Mesenchymal stem cell (in vitro differentiated cells and primary cell): ENCODE measurements around the gene RASAL2.

Experiments
- DNase-seq: peaks from one replicate; pipeline ENCODE4 v3.0.0-alpha.2; 2013
- H2AFZ ChIP-seq: one replicate; pipeline ENCODE4 v1.6.1; 2013; ENCODE audit warnings: low read depth, mild to moderate bottlenecking, control low read depth, inconsistent platforms, low read length, moderate library complexity
- H2AK5ac ChIP-seq: 2 replicates; pipeline ENCODE4 v1.6.1; 2013; ENCODE audit warnings: low read length, moderate library complexity, mild to moderate bottlenecking, inconsistent platforms; ENCODE audit not compliant: severe bottlenecking
- H2BK120ac ChIP-seq: one replicate; pipeline ENCODE4 v1.6.1; 2013; ENCODE audit warnings: low read depth, mild to moderate bottlenecking, inconsistent platforms, low read length, moderate library complexity
- H2BK12ac ChIP-seq, 2 experiments: one replicate each; pipeline ENCODE4 v1.6.1; 2013; ENCODE audit warnings: inconsistent platforms in 2 of 2, low read length in 2 of 2, mild to moderate bottlenecking in 2 of 2, moderate library complexity in 2 of 2, control low read depth in 1 of 2
- H2BK15ac ChIP-seq: one replicate; pipeline ENCODE4 v1.6.1; 2013; ENCODE audit warnings: mild to moderate bottlenecking, low read depth, inconsistent platforms; ENCODE audit not compliant: poor library complexity, severe bottlenecking
- H2BK5ac ChIP-seq: 2 replicates; pipeline ENCODE4 v1.6.1; 2013; ENCODE audit warnings: low read depth, mild to moderate bottlenecking, low read length, control low read depth, inconsistent platforms; ENCODE audit not compliant: poor library complexity, severe bottlenecking
- H3K14ac ChIP-seq, 2 experiments: one replicate each; pipeline ENCODE4 v1.6.1; 2013; ENCODE audit warnings: inconsistent platforms in 2 of 2, low read length in 2 of 2, control low read depth in 1 of 2, mild to moderate bottlenecking in 1 of 2, moderate library complexity in 1 of 2
- H3K18ac ChIP-seq, 2 experiments: one replicate each; pipeline ENCODE4 v1.6.1; 2013; ENCODE audit warnings: inconsistent platforms in 2 of 2, low read length in 2 of 2, control low read depth in 1 of 2, low read depth in 1 of 2, mild to moderate bottlenecking in 1 of 2
- H3K23ac ChIP-seq, 2 experiments: one replicate each; pipeline ENCODE4 v1.6.1; 2013; ENCODE audit warnings: inconsistent platforms in 2 of 2, low read length in 2 of 2, mild to moderate bottlenecking in 2 of 2, moderate library complexity in 2 of 2, control low read depth in 1 of 2
- H3K27ac ChIP-seq: 2 replicates; pipeline ENCODE4 v1.5.1; 2013; ENCODE audit warnings: mild to moderate bottlenecking, moderate library complexity, low read length, control low read depth, inconsistent platforms; ENCODE audit not compliant: poor library complexity, severe bottlenecking
- H3K27me3 ChIP-seq, 2 experiments: 2 replicates each; pipeline versions ENCODE4 v1.6.1 to v1.7.0; 2013; ENCODE audit warnings: low read length in 2 of 2, mild to moderate bottlenecking in 2 of 2, moderate library complexity in 2 of 2, control low read depth in 1 of 2, inconsistent platforms in 1 of 2; ENCODE audit not compliant: control insufficient read depth in 1 of 2, insufficient read depth in 1 of 2
- H3K36me3 ChIP-seq, 2 experiments: 2 replicates each; pipeline versions ENCODE4 v1.6.1 to v1.7.0; 2013; ENCODE audit warnings: low read length in 2 of 2, control low read depth in 1 of 2, inconsistent platforms in 1 of 2, low read depth in 1 of 2, mild to moderate bottlenecking in 1 of 2; ENCODE audit not compliant: insufficient read depth in 2 of 2, control insufficient read depth in 1 of 2
- H3K4ac ChIP-seq, 2 experiments: one replicate each; pipeline ENCODE4 v1.6.1; 2013; ENCODE audit warnings: inconsistent platforms in 2 of 2, low read length in 2 of 2, mild to moderate bottlenecking in 2 of 2, moderate library complexity in 2 of 2, control low read depth in 1 of 2, low read depth in 1 of 2
- H3K4me1 ChIP-seq: 2 replicates; pipeline ENCODE4 v1.6.1; 2013; ENCODE audit warnings: low read depth, low read length, control low read depth; ENCODE audit not compliant: control insufficient read depth, insufficient read depth
- H3K4me2 ChIP-seq: 2 replicates; pipeline ENCODE4 v1.6.1; 2013; ENCODE audit warnings: low read length, mild to moderate bottlenecking, inconsistent platforms; ENCODE audit not compliant: poor library complexity, severe bottlenecking
- H3K4me3 ChIP-seq, 2 experiments: 2 replicates each; pipeline versions ENCODE4 v1.5.1 to v1.7.0; 2013; ENCODE audit warnings: low read length in 2 of 2, mild to moderate bottlenecking in 2 of 2, control low read depth in 1 of 2, low read depth in 1 of 2; ENCODE audit not compliant: insufficient read depth in 1 of 2
- H3K79me1 ChIP-seq: replicated peaks from 2 replicates; pipeline ENCODE4 v1.6.1; 2013; ENCODE audit warnings: mild to moderate bottlenecking, control low read depth, low read length, inconsistent platforms; ENCODE audit not compliant: poor library complexity, severe bottlenecking
- H3K9ac ChIP-seq: 2 replicates; pipeline ENCODE4 v1.7.0; 2013; ENCODE audit warnings: mild to moderate bottlenecking, low read length, moderate library complexity
- H3K9me3 ChIP-seq: 2 replicates; pipeline ENCODE4 v1.7.0; 2013; ENCODE audit warnings: mild to moderate bottlenecking, low read length; ENCODE audit not compliant: control insufficient read depth
- H4K8ac ChIP-seq: one replicate; pipeline ENCODE4 v1.6.1; 2013; ENCODE audit warnings: inconsistent platforms, mild to moderate bottlenecking, low read length, moderate library complexity
- H4K91ac ChIP-seq: one replicate; pipeline ENCODE4 v1.6.1; 2013; ENCODE audit warnings: mild to moderate bottlenecking, low read length, inconsistent platforms
- WGBS: methylation state at CpG from one replicate; pipeline ENCODE4 v1.1.7; 2013; ENCODE audit warnings: mixed read lengths; 5-methylcytosine and 5-hydroxymethylcytosine counted together

RASAL2 gene

DNA sequence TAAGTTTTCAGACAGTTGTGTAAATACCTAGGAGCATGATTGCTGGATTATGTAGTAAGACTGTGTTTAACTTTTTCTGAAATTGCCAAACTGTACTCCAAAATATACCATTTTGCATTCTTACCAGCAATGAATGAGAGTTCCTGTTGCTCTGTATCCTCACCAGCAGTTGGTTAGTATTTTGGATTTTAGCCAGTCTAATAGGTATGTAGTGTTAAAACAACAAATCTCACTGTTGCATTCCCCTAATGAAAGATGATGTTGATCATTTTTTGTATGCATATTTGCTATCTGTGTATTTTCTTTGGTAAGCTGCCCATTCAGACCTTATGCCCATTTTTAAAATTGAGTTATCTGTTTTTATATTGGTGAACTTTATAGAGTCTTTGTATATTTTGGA is 89.9 kb downstream of the RASAL2 start:
- H3K14ac ChIP-seq: no peak overlapping the region
- no peak overlapping the region for H2AK5ac ChIP-seq
- H3K23ac ChIP-seq: no peak overlapping the region
- no peak overlapping the region for H3K4ac ChIP-seq
- no peak overlapping the region for H2AFZ ChIP-seq
- no peak overlapping the region for H4K91ac ChIP-seq
- no peak overlapping the region for H3K4me2 ChIP-seq
- no peak overlapping the region for H3K4me3 ChIP-seq
- H3K27ac ChIP-seq: no peak overlapping the region
- H2BK5ac ChIP-seq: no peak overlapping the region
- no peaks in the 10 kb centered on the region for H3K9me3 ChIP-seq
- H3K79me1 ChIP-seq: peaks cover 16% of the 10 kb centered on the region
- no peak overlapping the region for H2BK12ac ChIP-seq
- no peak overlapping the region for H4K8ac ChIP-seq
- H2BK15ac ChIP-seq: no peak overlapping the region
- no peak overlapping the region for H3K18ac ChIP-seq
- H3K9ac ChIP-seq: no peak overlapping the region
- H3K27me3 ChIP-seq: no peaks in the 10 kb centered on the region
- H3K36me3 ChIP-seq: no peaks in the 10 kb centered on the region
- H3K4me1 ChIP-seq: peaks cover 2% of the 10 kb centered on the region
- no peak for DNase-seq
- no peak overlapping the region for H2BK120ac ChIP-seq

GRCh38 chr1:178188306-178188705 is 94.4 kb downstream of the RASAL2 start:
- H3K4me3 ChIP-seq: no peak overlapping the region
- no peak overlapping the region for H4K91ac ChIP-seq
- no CpG with 5 or more reads among the region's 3 CpGs for WGBS
- no peak overlapping the region for H3K9ac ChIP-seq
- H2BK15ac ChIP-seq: no peak overlapping the region
- H3K27me3 ChIP-seq: no peaks in the 10 kb centered on the region
- no peaks in the 10 kb centered on the region for H3K9me3 ChIP-seq
- H2BK5ac ChIP-seq: no peak overlapping the region
- H4K8ac ChIP-seq: no peak overlapping the region
- H3K36me3 ChIP-seq: no peaks in the 10 kb centered on the region
- H3K27ac ChIP-seq: no peak overlapping the region
- no peak overlapping the region for H2BK12ac ChIP-seq
- H2BK120ac ChIP-seq: no peak overlapping the region
- no peak overlapping the region for H2AFZ ChIP-seq
- no peak overlapping the region for H3K18ac ChIP-seq
- no peak overlapping the region for H2AK5ac ChIP-seq
- no peak overlapping the region for H3K23ac ChIP-seq
- no peak overlapping the region for H3K4me2 ChIP-seq
- DNase-seq: no peak
- H3K14ac ChIP-seq: no peak overlapping the region
- no peak overlapping the region for H3K4ac ChIP-seq
- H3K79me1 ChIP-seq: peaks cover 7% of the 10 kb centered on the region
- peaks cover 4% of the 10 kb centered on the region for H3K4me1 ChIP-seq

DNA sequence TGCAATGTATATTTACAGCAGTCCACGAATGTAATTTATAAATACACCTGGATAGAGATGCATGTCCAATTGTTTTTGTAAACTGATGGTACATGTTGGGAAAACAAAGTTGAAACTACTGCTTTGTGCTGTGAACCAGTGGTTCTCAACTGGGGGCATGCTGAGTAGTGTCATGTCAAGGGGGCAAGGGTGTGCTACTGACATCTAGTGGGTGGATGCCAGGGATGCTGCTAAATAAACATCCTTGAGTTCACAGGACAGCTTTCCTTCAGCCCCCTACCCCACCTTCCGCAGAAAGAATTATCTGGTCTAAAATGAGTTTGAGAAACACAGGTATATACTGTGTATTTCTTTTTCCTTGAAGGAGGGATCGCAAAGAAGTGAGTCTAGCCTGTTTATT is 95.9 kb downstream of the RASAL2 start:
- no peak overlapping the region for H4K91ac ChIP-seq
- no CpG with 5 or more reads among the region's 3 CpGs for WGBS
- no peak overlapping the region for H3K23ac ChIP-seq
- no peak overlapping the region for H3K18ac ChIP-seq
- H3K4me1 ChIP-seq: peaks cover 4% of the 10 kb centered on the region
- H2BK12ac ChIP-seq: no peak overlapping the region
- no peaks in the 10 kb centered on the region for H3K27me3 ChIP-seq
- H2BK120ac ChIP-seq: no peak overlapping the region
- peak; percentile 42 for DNase-seq
- no peaks in the 10 kb centered on the region for H3K36me3 ChIP-seq
- no peak overlapping the region for H2AK5ac ChIP-seq
- no peak overlapping the region for H4K8ac ChIP-seq
- H2BK5ac ChIP-seq: no peak overlapping the region
- H3K27ac ChIP-seq: no peak overlapping the region
- H3K9me3 ChIP-seq: no peaks in the 10 kb centered on the region
- H3K4me3 ChIP-seq: no peak overlapping the region
- H2BK15ac ChIP-seq: no peak overlapping the region
- H2AFZ ChIP-seq: no peak overlapping the region
- H3K4me2 ChIP-seq: no peak overlapping the region
- no peak overlapping the region for H3K4ac ChIP-seq
- no peak overlapping the region for H3K14ac ChIP-seq
- no peak overlapping the region for H3K9ac ChIP-seq
- peaks cover 12% of the 10 kb centered on the region for H3K79me1 ChIP-seq

DNA sequence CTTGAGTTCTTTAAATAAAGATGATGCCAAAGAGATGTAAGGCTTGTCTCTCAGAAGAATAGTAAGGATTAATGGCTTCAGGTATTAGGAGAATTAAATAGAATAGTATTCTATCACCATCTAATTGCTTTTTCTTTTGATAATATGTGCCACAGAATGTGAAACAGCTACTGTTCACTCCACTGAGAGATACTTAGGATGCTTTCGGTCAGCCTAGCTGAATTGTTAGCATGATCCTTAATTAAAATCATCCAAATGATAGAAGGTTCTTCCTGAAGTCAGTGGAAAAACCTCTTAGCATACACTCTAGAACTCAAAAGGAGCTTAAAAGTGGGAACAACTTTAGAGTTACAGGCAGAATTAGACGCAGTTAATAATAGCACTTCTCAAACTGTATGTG is 97.0 kb downstream of the RASAL2 start:
- Histone ChIP-seq H4K8ac (no peak overlapping the region), H3K14ac (no peak overlapping the region), H4K91ac (no peak overlapping the region), H2AFZ (no peak overlapping the region), H2BK5ac (no peak overlapping the region), H3K36me3 (no peaks in the 10 kb centered on the region), H3K27me3 (no peaks in the 10 kb centered on the region), H2BK120ac (no peak overlapping the region), H3K4me1 (peaks cover 4% of the 10 kb centered on the region), H3K23ac (no peak overlapping the region), H2BK15ac (no peak overlapping the region), H3K27ac (no peak overlapping the region), H3K9ac (no peak overlapping the region), H2AK5ac (no peak overlapping the region), H3K18ac (no peak overlapping the region), H3K4me3 (no peak overlapping the region), H2BK12ac (no peak overlapping the region), H3K9me3 (no peaks in the 10 kb centered on the region), H3K79me1 (peaks cover 12% of the 10 kb centered on the region), H3K4me2 (no peak overlapping the region), H3K4ac (no peak overlapping the region)
- no peak for DNase-seq
- no CpG with 5 or more reads among the region's 2 CpGs for WGBS
